ENCODE data around the gene NLRP9.

- TF ChIP-seq CTCF (conservative IDR thresholded peaks at IDR 0.05) (no peak), EZH2 (IDR thresholded peaks at IDR 0.05; ENCODE audit: low read depth) (no peak)
Measured at GRCh38 chr19:55720214-55720746, 17.9 kb downstream of the NLRP9 start.

Data from PC-9 (cell line).